NCI-H1105 (cell line): Measurements from ENCODE around the gene PSEN1.
A peak's percentile ranks its signal among the peaks of the same experiment; 100 is the strongest.

Experiments used
- DNase-seq: peaks from one replicate; lab custom pipeline; 2025; lab: John Stamatoyannopoulos, UW

Gene PSEN1

GRCh38 chr14:73253721-73254120 lies 117.4 kb downstream of the PSEN1 start:
- no peak for DNase-seq

GRCh38 chr14:73254247-73255004 lies 118.1 kb downstream of the PSEN1 start:
- no peak for DNase-seq

- DNase-seq = no peak
Observed at GRCh38 chr14:73255005-73255400, 118.7 kb downstream of the PSEN1 start.

GRCh38 chr14:73255693-73256225 lies 119.5 kb downstream of the PSEN1 start:
- DNase-seq = no peak

- no peak for DNase-seq
Observed at GRCh38 chr14:73258076-73258475, 121.8 kb downstream of the PSEN1 start.

- DNase-seq = no peak
Observed at GRCh38 chr14:73258845-73259611, 122.7 kb downstream of the PSEN1 start.

GRCh38 chr14:73259837-73260236 lies 123.5 kb downstream of the PSEN1 start:
- DNase-seq = no peak

GRCh38 chr14:73260574-73260973 lies 124.3 kb downstream of the PSEN1 start:
- DNase-seq = no peak

GRCh38 chr14:73261075-73261474 lies 124.8 kb downstream of the PSEN1 start:
- DNase-seq = no peak

- no peak for DNase-seq
Observed at GRCh38 chr14:73261520-73262426, 125.5 kb downstream of the PSEN1 start.

GRCh38 chr14:73262427-73263183 lies 126.3 kb downstream of the PSEN1 start:
- no peak for DNase-seq

- DNase-seq = peak; percentile 17
Observed at GRCh38 chr14:73263606-73264005, 127.3 kb downstream of the PSEN1 start.

- DNase-seq = no peak
Observed at GRCh38 chr14:73264080-73264884, 128.0 kb downstream of the PSEN1 start.

- no peak for DNase-seq
Observed at GRCh38 chr14:73264885-73265720, 128.8 kb downstream of the PSEN1 start.

- DNase-seq = no peak
Observed at GRCh38 chr14:73265721-73266046, 129.4 kb downstream of the PSEN1 start.

- DNase-seq = no peak
Observed at GRCh38 chr14:73266317-73266716, 130.0 kb downstream of the PSEN1 start.

GRCh38 chr14:73267474-73267873 lies 131.2 kb downstream of the PSEN1 start:
- no peak for DNase-seq

- peak; percentile 11 for DNase-seq
Observed at GRCh38 chr14:73269729-73270531, 133.6 kb downstream of the PSEN1 start.

- no peak for DNase-seq
Observed at GRCh38 chr14:73272393-73272792, 136.1 kb downstream of the PSEN1 start.
